Lung (tissue), 12 donors: Measurements from ENCODE around the gene TMEM234. TPM values are rescaled to one million over a fixed set of nuclear protein-coding genes. Genes with fewer than 3 reads are reported as not detected.

Experiments used
- ATAC-seq: fragments of 200-7000 bp; cut with Tn5 transposase; one replicate; pipeline ENCODE4 v1.9.1; 2020; ENCODE audit warnings: moderate number of reproducible peaks; ENCODE audit not compliant: insufficient read depth, low FRiP score
- DNase-seq, 3 donors: peaks; one replicate each; pipeline ENCODE4 v3.0.0-alpha.2; 2013 to 2017
- H3K27ac ChIP-seq, 2 donors: one replicate each; pipeline ENCODE4 v1.5.1; 2013; ENCODE audit warnings: mild to moderate bottlenecking in 2 of 2, moderate library complexity in 2 of 2, control low read depth in 1 of 2, inconsistent platforms in 1 of 2, low read depth in 1 of 2, low read length in 1 of 2
- H3K27me3 ChIP-seq, 3 donors: one replicate each; pipeline ENCODE4 v1.5.1; 2013; ENCODE audit warnings: low read length in 2 of 3; ENCODE audit not compliant: control insufficient read depth in 3 of 3, insufficient read depth in 3 of 3
- H3K36me3 ChIP-seq, 4 donors: one replicate each; pipeline ENCODE4 v1.5.1; 2013; ENCODE audit warnings: low read length in 4 of 4, mild to moderate bottlenecking in 1 of 4, moderate library complexity in 1 of 4; ENCODE audit not compliant: control insufficient read depth in 4 of 4, insufficient read depth in 4 of 4
- H3K4me1 ChIP-seq, 5 donors: one replicate each; pipeline ENCODE4 v1.5.1; 2013; ENCODE audit warnings: low read length in 5 of 5, mild to moderate bottlenecking in 2 of 5, moderate library complexity in 1 of 5; ENCODE audit not compliant: control insufficient read depth in 5 of 5, insufficient read depth in 5 of 5
- H3K4me3 ChIP-seq: one replicate; pipeline ENCODE4 v1.5.1; 2013; ENCODE audit warnings: mild to moderate bottlenecking, control low read depth, moderate library complexity
- H3K9ac ChIP-seq, 2 donors: one replicate each; pipeline ENCODE4 v1.5.1; 2013; ENCODE audit warnings: low read length in 2 of 2, control low read depth in 1 of 2; ENCODE audit not compliant: insufficient read depth in 1 of 2
- H3K9me3 ChIP-seq, 4 donors: one replicate each; pipeline ENCODE4 v1.5.1; 2013; ENCODE audit warnings: low read length in 3 of 4, mild to moderate bottlenecking in 1 of 4, moderate library complexity in 1 of 4; ENCODE audit not compliant: control insufficient read depth in 4 of 4, insufficient read depth in 3 of 4
- CTCF ChIP-seq: IDR thresholded peaks from 2 replicates; pipeline ENCODE4 v1.5.1; 2012; ENCODE audit warnings: mild to moderate bottlenecking; ENCODE audit errors: control extremely low read depth, extremely low read depth
- WGBS, 2 donors: extraction: QIAGEN DNeasy Blood & Tissue Kit; methylation state at CpG; one replicate each; pipeline ENCODE4 v1.1.7; 2013; 5-methylcytosine and 5-hydroxymethylcytosine counted together
- polyA plus RNA-seq, 2 donors: library from polyadenylated mRNA; stranded (reverse); fragments of 200-250 nt; gene quantifications; one replicate each; pipeline ENCODE4 v1.2.1, GENCODE V29; 2013
- total RNA-seq, 2 donors: library from RNA; depleted of rRNA in 1 of 2; stranded (reverse); fragments of >200 nt in 1 of 2; gene quantifications; one replicate each; pipeline ENCODE4 v1.2.1, GENCODE V29; 2014 to 2021
- donor health status: control.
- donor health status: control.
- donor health status: Bipolar disorder and iron deficiency.
- donor health status: healthy.
- donor health status: DM: yes; HTN: yes; CAD: no.

TMEM234 gene
- total and polyA plus RNA-seq, 4 donors: 17.1 to 30.2 (median 23.6) TPM

GRCh38 chr1:32220746-32221580 is 1.2 kb downstream of the TMEM234 start:
- peaks cover 6 to 20% (median 12%) of the 10 kb centered on the region in 5 donors for H3K4me1 ChIP-seq
- H3K4me3 ChIP-seq: peak overlapping the region; percentile 83
- H3K36me3 ChIP-seq: peaks cover under 1 to 37% (median 26%) of the 10 kb centered on the region in 4 donors
- H3K9me3 ChIP-seq: no peaks in the 10 kb centered on the region
- peak overlapping the region; percentile 51 to 93 for H3K27ac ChIP-seq
- WGBS, 2 donors: 94 to 95% methylated on average over 4 of the region's 4 CpGs
- no peaks in the 10 kb centered on the region for H3K27me3 ChIP-seq
- no peak for TF ChIP-seq CTCF
- peak overlapping the region; percentile 46 to 64 for H3K9ac ChIP-seq
- ATAC-seq (no peak), DNase-seq (no peak)

GRCh38 chr1:32219022-32219421 is 3.1 kb downstream of the TMEM234 start:
- Histone ChIP-seq H3K27ac (no peak overlapping the region), H3K27me3 (no peaks in the 10 kb centered on the region), H3K9me3 (no peaks in the 10 kb centered on the region), H3K36me3 (peaks cover 0 to 38% (median 30%) of the 10 kb centered on the region in 4 donors), H3K4me1 (peaks cover 6 to 20% (median 11%) of the 10 kb centered on the region in 5 donors), H3K4me3 (no peak overlapping the region), H3K9ac (no peak overlapping the region)
- TF ChIP-seq CTCF: no peak
- DNase-seq (no peak), ATAC-seq (no peak)
- WGBS, 2 donors: 85 to 97% methylated on average over 7 of the region's 7 CpGs

GRCh38 chr1:32216566-32216965 is 5.6 kb downstream of the TMEM234 start:
- Histone ChIP-seq H3K4me3 (no peak overlapping the region), H3K27me3 (no peaks in the 10 kb centered on the region), H3K36me3 (peaks cover 0 to 34% (median 26%) of the 10 kb centered on the region in 4 donors), H3K9ac (no peak overlapping the region), H3K4me1 (peaks cover 0 to 9% (median 7%) of the 10 kb centered on the region in 5 donors), H3K27ac (no peak overlapping the region), H3K9me3 (no peaks in the 10 kb centered on the region)
- DNase-seq: no peak
- 64 to 88% methylated on average over 5 of the region's 5 CpGs for WGBS, 2 donors
- TF ChIP-seq CTCF: no peak
- no peak for ATAC-seq
